Epithelial cell of proximal tubule (primary cell): ENCODE measurements around the gene SH3TC1. TPM values are rescaled to one million over a fixed set of nuclear protein-coding genes. Genes with fewer than 3 reads are reported as not detected.

ENCODE experiments used
- DNase-seq: peaks from one replicate; pipeline ENCODE4 v3.0.0-alpha.2; 2011; ENCODE audit warnings: low read depth
- H3K4me3 ChIP-seq: 2 replicates; pipeline ENCODE4 v1.5.1; 2011; ENCODE audit warnings: low read depth, mild to moderate bottlenecking, low read length
- CTCF ChIP-seq: conservative IDR thresholded peaks from 2 replicates; pipeline ENCODE4 v1.5.1; 2012; ENCODE audit warnings: low read depth, mild to moderate bottlenecking, low read length
- total RNA-seq: library from RNA; depleted of rRNA; stranded (reverse); fragments of >200 nt; gene quantifications from 2 replicates; pipeline ENCODE4 v1.2.3, GENCODE V29; 2015

SH3TC1 gene
- total RNA-seq, 1 donor from 2014 or later, result 8.6 TPM

GRCh38 chr4:8269535-8270417, 70.7 kb downstream of the SH3TC1 start, which contains the start of gene HTRA3:
HTRA3 (plus strand) TSS chr4:8269754; CDS start chr4:8269969, 215 bp downstream.
- DNase-seq, result no peak
- TF ChIP-seq CTCF, result no peak

GRCh38 chr4:8270418-8270771, 71.3 kb downstream of the SH3TC1 start:
- no peak overlapping the region for H3K4me3 ChIP-seq
- DNase-seq, result no peak
- no peak for TF ChIP-seq CTCF

More at GRCh38 chr4:8269535-8270417, 70.7 kb downstream of the SH3TC1 start, which contains the start of gene HTRA3:
- no peak within 1 kb of the TSS for H3K4me3 ChIP-seq

GRCh38 chr4:8270912-8271815, 72.1 kb downstream of the SH3TC1 start:
- no peak for TF ChIP-seq CTCF
- DNase-seq, result no peak
- no peak overlapping the region for H3K4me3 ChIP-seq

- no peak for TF ChIP-seq CTCF
- no peak overlapping the region for H3K4me3 ChIP-seq
- DNase-seq, result no peak
These were observed 72.7 kb downstream of the SH3TC1 start for GRCh38 chr4:8271821-8272220.

- no peak overlapping the region for H3K4me3 ChIP-seq
These were observed 73.7 kb downstream of the SH3TC1 start for GRCh38 chr4:8272472-8273428.

More at GRCh38 chr4:8272472-8273428, 73.7 kb downstream of the SH3TC1 start:
- DNase-seq, result no peak
- no peak for TF ChIP-seq CTCF
